Gastrocnemius medialis (tissue), 4 donors: Measurements from ENCODE around the gene AJAP1. TPM values are rescaled to one million over a fixed set of nuclear protein-coding genes. Genes with fewer than 3 reads are reported as not detected.

Source experiments
- ATAC-seq, 2 donors: fragments of 150-250 bp; one replicate each; pipeline ENCODE4 v1.9.1; 2016
- DNase-seq, 2 donors: peaks; one replicate each; pipeline ENCODE4 v3.0.0-alpha.2; 2019
- H3K27ac ChIP-seq, 4 donors: fragments of 200-600 bp; sonication (generic); 1 replicate in 1 of 4; 2 replicates in 3 of 4; pipeline ENCODE4 v1.5.1; 2016 to 2018; ENCODE audit warnings: mild to moderate bottlenecking in 2 of 4, moderate library complexity in 1 of 4
- H3K27me3 ChIP-seq, 3 donors: fragments of 200-600 bp; sonication (generic) in 2 of 3; 1 replicate in 1 of 3; 2 replicates in 2 of 3; pipeline versions ENCODE4 v1.5.1 to v1.6.0; 2016 to 2019; ENCODE audit warnings: mild to moderate bottlenecking in 1 of 3, moderate library complexity in 1 of 3
- H3K36me3 ChIP-seq, 2 donors: fragments of 200-600 bp; sonication (generic) in 1 of 2; one replicate each; pipeline ENCODE4 v1.5.1; 2017 to 2018
- H3K4me1 ChIP-seq, 2 donors: fragments of 200-600 bp; sonication (generic) in 1 of 2; one replicate each; pipeline ENCODE4 v1.5.1; 2016 to 2017; ENCODE audit warnings: mild to moderate bottlenecking in 2 of 2
- H3K4me3 ChIP-seq, 4 donors: fragments of 200-600 bp; sonication (generic) in 3 of 4; 1 replicate in 1 of 4; 2 replicates in 3 of 4; pipeline ENCODE4 v1.5.1; 2016 to 2019; ENCODE audit warnings: mild to moderate bottlenecking in 2 of 4
- H3K9me3 ChIP-seq, 3 donors: fragments of 200-600 bp; sonication (generic) in 2 of 3; 1 replicate in 1 of 3; 2 replicates in 2 of 3; pipeline ENCODE4 v1.5.1; 2016 to 2019
- POLR2A ChIP-seq, 2 donors: fragments of 450-650 bp; IDR thresholded peaks; one replicate each; pipeline ENCODE4 v1.6.1; 2017; ENCODE audit warnings: antibody characterized with exemption in 2 of 2, mild to moderate bottlenecking in 2 of 2, moderate library complexity in 2 of 2
- in situ Hi-C, 4 donors: fragments of 200-750 bp; cut with MboI; loops; one replicate each; pipeline versions ENCODE4 v1.15.0 to v1.8.0; 2017; ENCODE audit warnings: low sequenced_read_pairs in 4 of 4
- intact Hi-C: fragments of 100-400 bp; cut with DNase I; formaldehyde crosslinking; loops from one replicate; pipeline ENCODE4 v1.15.1; 2023; ENCODE audit warnings: low total_unique reads
- total RNA-seq, 4 donors: library from RNA; depleted of rRNA; stranded (reverse); fragments of >200 nt; gene quantifications; one replicate each; pipeline versions ENCODE4 v1.1.0 to v1.2.3, GENCODE V29; 2016
- TF ChIP-seq, protein P1 (sequence below), 5 experiments: fragments of 450-650 bp in 3 of 5; fragments of 200-600 bp in 2 of 5; sonication (generic) in 2 of 5; IDR thresholded peaks in 4 of 5; conservative IDR thresholded peaks in 1 of 5; 1 replicate in 4 of 5; 2 replicates in 1 of 5; pipeline ENCODE4 v1.5.1; 2016 to 2019; ENCODE audit warnings: antibody characterized with exemption in 5 of 5, mild to moderate bottlenecking in 3 of 5, moderate library complexity in 3 of 5

Gene AJAP1
- total RNA-seq, 4 donors from 2014 or later = 0.03 to 0.18 (median 0.05) TPM; not detected in 1

- no peak overlapping the region for H3K27ac ChIP-seq
- H3K9me3 ChIP-seq = no peaks in the 10 kb centered on the region
- no peak for ATAC-seq
- no peaks in the 10 kb centered on the region for H3K4me1 ChIP-seq
- peaks cover 0 to 5% (median 0%) of the 10 kb centered on the region in 3 donors for H3K27me3 ChIP-seq
- in situ Hi-C loops = loop anchor here in 1 of 4 donors (10.0 kb wide), 1 partner anchor 115 kb away; the partner anchor contains the start of gene AJAP1
- H3K36me3 ChIP-seq = no peaks in the 10 kb centered on the region
- H3K4me3 ChIP-seq = no peak overlapping the region
- TF ChIP-seq POLR2A (IDR thresholded peaks at IDR 0.05) = no peak
- TF ChIP-seq, protein P1, sequence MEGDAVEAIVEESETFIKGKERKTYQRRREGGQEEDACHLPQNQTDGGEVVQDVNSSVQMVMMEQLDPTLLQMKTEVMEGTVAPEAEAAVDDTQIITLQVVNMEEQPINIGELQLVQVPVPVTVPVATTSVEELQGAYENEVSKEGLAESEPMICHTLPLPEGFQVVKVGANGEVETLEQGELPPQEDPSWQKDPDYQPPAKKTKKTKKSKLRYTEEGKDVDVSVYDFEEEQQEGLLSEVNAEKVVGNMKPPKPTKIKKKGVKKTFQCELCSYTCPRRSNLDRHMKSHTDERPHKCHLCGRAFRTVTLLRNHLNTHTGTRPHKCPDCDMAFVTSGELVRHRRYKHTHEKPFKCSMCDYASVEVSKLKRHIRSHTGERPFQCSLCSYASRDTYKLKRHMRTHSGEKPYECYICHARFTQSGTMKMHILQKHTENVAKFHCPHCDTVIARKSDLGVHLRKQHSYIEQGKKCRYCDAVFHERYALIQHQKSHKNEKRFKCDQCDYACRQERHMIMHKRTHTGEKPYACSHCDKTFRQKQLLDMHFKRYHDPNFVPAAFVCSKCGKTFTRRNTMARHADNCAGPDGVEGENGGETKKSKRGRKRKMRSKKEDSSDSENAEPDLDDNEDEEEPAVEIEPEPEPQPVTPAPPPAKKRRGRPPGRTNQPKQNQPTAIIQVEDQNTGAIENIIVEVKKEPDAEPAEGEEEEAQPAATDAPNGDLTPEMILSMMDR (IDR thresholded peaks at IDR 0.05 in 4 of 5, conservative IDR thresholded peaks at IDR 0.05 in 1 of 5) = no peak
- intact Hi-C loops = no loop called here
- DNase-seq = no peak
These were observed 115.3 kb downstream of the AJAP1 start for GRCh38 chr1:4769516-4770280.

GRCh38 chr1:4770713-4771112 lies 116.3 kb downstream of the AJAP1 start:
- ATAC-seq (no peak), DNase-seq (no peak)
- TF ChIP-seq, protein P1 (IDR thresholded peaks at IDR 0.05 in 4 of 5, conservative IDR thresholded peaks at IDR 0.05 in 1 of 5) = no peak
- no peak for TF ChIP-seq POLR2A (IDR thresholded peaks at IDR 0.05)
- intact Hi-C loops (no loop called here), in situ Hi-C loops (loop anchor here in 1 of 4 donors (10.0 kb wide), 1 partner anchor 116 kb away; the partner anchor contains the start of gene AJAP1)
- H3K27ac ChIP-seq = no peak overlapping the region
- H3K27me3 ChIP-seq = peaks cover 0 to 2% (median 0%) of the 10 kb centered on the region in 3 donors
- H3K9me3 ChIP-seq = no peaks in the 10 kb centered on the region
- H3K4me3 ChIP-seq = no peak overlapping the region
- H3K36me3 ChIP-seq = no peaks in the 10 kb centered on the region
- no peaks in the 10 kb centered on the region for H3K4me1 ChIP-seq

GRCh38 chr1:4771267-4771666 lies 116.9 kb downstream of the AJAP1 start:
- Histone ChIP-seq H3K27me3 (peaks cover 0 to 2% (median 0%) of the 10 kb centered on the region in 3 donors), H3K27ac (no peak overlapping the region), H3K4me1 (no peaks in the 10 kb centered on the region), H3K9me3 (no peaks in the 10 kb centered on the region), H3K36me3 (no peaks in the 10 kb centered on the region), H3K4me3 (no peak overlapping the region)
- in situ Hi-C loops (loop anchor here in 1 of 4 donors (10.0 kb wide), 1 partner anchor 116 kb away; the partner anchor contains the start of gene AJAP1), intact Hi-C loops (no loop called here)
- no peak for TF ChIP-seq POLR2A (IDR thresholded peaks at IDR 0.05)
- TF ChIP-seq, protein P1 (IDR thresholded peaks at IDR 0.05 in 4 of 5, conservative IDR thresholded peaks at IDR 0.05 in 1 of 5) = no peak
- DNase-seq = no peak
- no peak for ATAC-seq

DNA sequence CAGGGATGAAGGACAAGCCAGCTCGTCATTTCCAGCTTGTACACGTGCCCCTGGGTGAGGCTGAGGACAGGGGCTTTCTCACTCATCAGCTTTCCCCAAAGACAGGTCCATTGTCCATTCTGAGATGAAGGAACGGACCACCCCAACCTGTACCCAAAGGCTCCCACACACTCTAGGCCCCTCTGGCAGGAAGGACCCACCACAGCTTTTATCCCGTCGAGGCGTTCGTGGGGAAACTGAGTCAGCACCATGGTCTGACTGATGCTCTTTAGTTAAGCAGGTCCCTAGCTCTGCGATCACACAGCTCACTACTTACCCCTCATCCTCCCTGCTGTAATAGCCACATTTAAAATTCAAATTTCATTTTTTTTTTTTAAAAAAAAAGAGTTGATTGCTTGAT lies 117.3 kb downstream of the AJAP1 start:
- no peaks in the 10 kb centered on the region for H3K9me3 ChIP-seq
- H3K4me3 ChIP-seq = no peak overlapping the region
- TF ChIP-seq POLR2A (IDR thresholded peaks at IDR 0.05) = no peak
- TF ChIP-seq, protein P1 (IDR thresholded peaks at IDR 0.05 in 4 of 5, conservative IDR thresholded peaks at IDR 0.05 in 1 of 5) = no peak
- ATAC-seq (no peak), DNase-seq (no peak)
- in situ Hi-C loops = loop anchor here in 1 of 4 donors (10.0 kb wide), 1 partner anchor 117 kb away; the partner anchor contains the start of gene AJAP1
- intact Hi-C loops = no loop called here
- H3K27me3 ChIP-seq = no peaks in the 10 kb centered on the region
- H3K36me3 ChIP-seq = no peaks in the 10 kb centered on the region
- H3K27ac ChIP-seq = no peak overlapping the region
- no peaks in the 10 kb centered on the region for H3K4me1 ChIP-seq
